Measurements from ENCODE around the gene ADAM10. TPM values are rescaled to one million over a fixed set of nuclear protein-coding genes. Genes with fewer than 3 reads are reported as not detected.

Gene ADAM10
- total RNA-seq, 1 donor from 2014 or later = 140 TPM

- no peak for DNase-seq
- Mint-ChIP-seq H3K4me3 (ENCODE audit: unreplicated experiment) (no peak overlapping the region), H3K9me3 (ENCODE audit: unreplicated experiment) (no peaks in the 10 kb centered on the region), H3K27ac (ENCODE audit: unreplicated experiment) (no peak overlapping the region), H3K36me3 (ENCODE audit: unreplicated experiment) (peaks cover 4% of the 10 kb centered on the region), H3K27me3 (ENCODE audit: unreplicated experiment) (peaks cover 2% of the 10 kb centered on the region), H3K4me1 (ENCODE audit: low read depth, unreplicated experiment) (no peaks in the 10 kb centered on the region)
- no peak for TF ChIP-seq CTCF (IDR thresholded peaks at IDR 0.05; ENCODE audit: partially characterized antibody, unreplicated experiment)
These were observed 172.8 kb downstream of the ADAM10 start for GRCh38 chr15:58576657-58577056.

GRCh38 chr15:58575045-58575786 lies 174.3 kb downstream of the ADAM10 start:
- Mint-ChIP-seq H3K9me3 (ENCODE audit: unreplicated experiment) (no peaks in the 10 kb centered on the region), H3K27ac (ENCODE audit: unreplicated experiment) (no peak overlapping the region), H3K36me3 (ENCODE audit: unreplicated experiment) (peaks cover 4% of the 10 kb centered on the region), H3K4me1 (ENCODE audit: low read depth, unreplicated experiment) (no peaks in the 10 kb centered on the region), H3K27me3 (ENCODE audit: unreplicated experiment) (peaks cover 2% of the 10 kb centered on the region), H3K4me3 (ENCODE audit: unreplicated experiment) (no peak overlapping the region)
- DNase-seq = no peak
- no peak for TF ChIP-seq CTCF (IDR thresholded peaks at IDR 0.05; ENCODE audit: partially characterized antibody, unreplicated experiment)

- no peak overlapping the region for H3K4me3 Mint-ChIP-seq (ENCODE audit: unreplicated experiment)
- H3K36me3 Mint-ChIP-seq (ENCODE audit: unreplicated experiment) = peaks cover 4% of the 10 kb centered on the region
- H3K27me3 Mint-ChIP-seq (ENCODE audit: unreplicated experiment) = peaks cover 2% of the 10 kb centered on the region
- DNase-seq = no peak
- no peak overlapping the region for H3K27ac Mint-ChIP-seq (ENCODE audit: unreplicated experiment)
- H3K9me3 Mint-ChIP-seq (ENCODE audit: unreplicated experiment) = no peaks in the 10 kb centered on the region
- TF ChIP-seq CTCF (IDR thresholded peaks at IDR 0.05; ENCODE audit: partially characterized antibody, unreplicated experiment) = no peak
- H3K4me1 Mint-ChIP-seq (ENCODE audit: low read depth, unreplicated experiment) = no peaks in the 10 kb centered on the region
These were observed 174.9 kb downstream of the ADAM10 start for GRCh38 chr15:58574631-58575030.

- Mint-ChIP-seq H3K36me3 (ENCODE audit: unreplicated experiment) (peaks cover 4% of the 10 kb centered on the region), H3K9me3 (ENCODE audit: unreplicated experiment) (no peaks in the 10 kb centered on the region), H3K4me1 (ENCODE audit: low read depth, unreplicated experiment) (no peaks in the 10 kb centered on the region), H3K27me3 (ENCODE audit: unreplicated experiment) (peaks cover 2% of the 10 kb centered on the region), H3K4me3 (ENCODE audit: unreplicated experiment) (no peak overlapping the region), H3K27ac (ENCODE audit: unreplicated experiment) (no peak overlapping the region)
- DNase-seq = no peak
- no peak for TF ChIP-seq CTCF (IDR thresholded peaks at IDR 0.05; ENCODE audit: partially characterized antibody, unreplicated experiment)
These were observed 176.2 kb downstream of the ADAM10 start for GRCh38 chr15:58573270-58573669.

GRCh38 chr15:58572521-58572920 lies 177.0 kb downstream of the ADAM10 start:
- H3K27me3 Mint-ChIP-seq (ENCODE audit: unreplicated experiment) = peaks cover 2% of the 10 kb centered on the region
- H3K27ac Mint-ChIP-seq (ENCODE audit: unreplicated experiment) = no peak overlapping the region
- H3K4me1 Mint-ChIP-seq (ENCODE audit: low read depth, unreplicated experiment) = no peaks in the 10 kb centered on the region
- TF ChIP-seq CTCF (IDR thresholded peaks at IDR 0.05; ENCODE audit: partially characterized antibody, unreplicated experiment) = no peak
- peaks cover 4% of the 10 kb centered on the region for H3K36me3 Mint-ChIP-seq (ENCODE audit: unreplicated experiment)
- H3K4me3 Mint-ChIP-seq (ENCODE audit: unreplicated experiment) = no peak overlapping the region
- DNase-seq = no peak
- H3K9me3 Mint-ChIP-seq (ENCODE audit: unreplicated experiment) = no peaks in the 10 kb centered on the region
